Measurements from ENCODE around the gene IL17RA.

Gene IL17RA

DNA sequence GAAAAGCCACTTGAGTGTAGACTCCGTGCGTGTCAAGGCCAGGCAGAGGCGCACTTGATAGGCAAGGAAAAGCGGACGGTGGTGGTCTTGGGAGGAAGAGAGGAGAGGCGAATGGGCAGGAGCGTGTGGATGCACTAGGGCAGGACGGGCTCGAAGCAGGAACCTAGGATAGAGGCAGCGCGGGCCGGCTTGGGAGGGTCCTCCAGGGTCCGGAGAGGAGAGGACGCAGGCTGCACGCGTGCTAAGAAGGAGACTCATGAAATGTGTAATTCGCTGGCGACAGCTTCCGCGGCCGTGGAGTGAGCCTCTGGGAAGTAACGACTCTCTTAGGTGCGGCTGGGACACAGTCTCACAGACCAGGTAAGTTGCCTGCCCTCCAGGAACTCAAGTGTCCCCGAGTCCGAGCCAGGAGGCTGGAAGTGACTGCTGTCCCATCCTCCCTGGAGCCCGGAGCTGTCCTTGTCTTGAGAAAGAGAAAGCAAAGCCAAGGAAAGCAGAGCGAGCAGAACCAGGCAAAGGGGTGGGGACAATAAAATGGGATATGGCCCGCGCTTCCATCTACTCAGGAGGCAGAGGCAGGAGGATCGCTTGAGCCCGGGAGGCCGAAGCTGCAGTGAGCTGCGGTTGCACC is 874 bp upstream of the IL17RA start:
- no peak for DNase-seq (ENCODE audit: low read depth, low spot score)
- no CpG with 5 or more reads among the region's 33 CpGs for WGBS (ENCODE audit: insufficient coverage, insufficient read length)
- no peaks in the 10 kb centered on the region for H3K36me3 ChIP-seq (ENCODE audit: control insufficient read depth, insufficient read depth, low read length)
- no peaks in the 10 kb centered on the region for H3K4me1 ChIP-seq (ENCODE audit: control insufficient read depth, insufficient read depth, low read length)
- H3K27me3 ChIP-seq (ENCODE audit: control insufficient read depth, insufficient read depth, low read length) = peaks cover 2% of the 10 kb centered on the region; the same call in 1 of the 2 replicates
- H3K4me3 ChIP-seq (ENCODE audit: low read length) = no peak overlapping the region
- no peaks in the 10 kb centered on the region for H3K9me3 ChIP-seq (ENCODE audit: control insufficient read depth, insufficient read depth, low read length)
- H3K27ac ChIP-seq (ENCODE audit: low read length) = no peak overlapping the region

GRCh38 chr22:17085277-17086181 is 729 bp downstream of the IL17RA start:
- no peaks in the 10 kb centered on the region for H3K9me3 ChIP-seq (ENCODE audit: control insufficient read depth, insufficient read depth, low read length)
- no peaks in the 10 kb centered on the region for H3K36me3 ChIP-seq (ENCODE audit: control insufficient read depth, insufficient read depth, low read length)
- H3K4me3 ChIP-seq (ENCODE audit: low read length) = peak overlapping the region; percentile 70
- WGBS (ENCODE audit: insufficient coverage, insufficient read length) = no CpG with 5 or more reads among the region's 92 CpGs
- H3K27me3 ChIP-seq (ENCODE audit: control insufficient read depth, insufficient read depth, low read length) = peaks cover 2% of the 10 kb centered on the region; the same call in 1 of the 2 replicates
- H3K27ac ChIP-seq (ENCODE audit: low read length) = no peak overlapping the region
- DNase-seq (ENCODE audit: low read depth, low spot score) = no peak
- no peaks in the 10 kb centered on the region for H3K4me1 ChIP-seq (ENCODE audit: control insufficient read depth, insufficient read depth, low read length)

DNA sequence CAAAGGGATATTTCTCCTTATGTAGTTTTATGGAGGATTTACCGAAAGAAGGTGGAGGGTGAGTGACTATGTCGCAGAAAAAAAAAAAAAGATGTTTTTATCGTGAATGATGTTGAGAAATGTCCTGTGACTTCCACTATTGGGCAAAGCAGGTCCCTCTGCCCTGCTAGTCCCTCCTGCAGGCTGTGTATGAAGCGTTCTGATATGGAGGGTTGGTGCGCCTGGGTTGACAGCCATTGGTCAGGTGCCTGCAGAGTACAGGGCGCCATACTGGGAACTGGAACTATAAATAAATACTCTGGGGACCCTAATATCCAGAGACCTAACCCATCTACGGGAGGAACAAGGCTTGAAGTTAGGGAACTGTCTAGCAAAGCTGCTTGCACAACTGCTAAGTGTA is 1.5 kb downstream of the IL17RA start:
- no peak overlapping the region for H3K27ac ChIP-seq (ENCODE audit: low read length)
- no peak overlapping the region for H3K4me3 ChIP-seq (ENCODE audit: low read length)
- WGBS (ENCODE audit: insufficient coverage, insufficient read length) = 100% methylated on average over 2 of the region's 7 CpGs
- H3K27me3 ChIP-seq (ENCODE audit: control insufficient read depth, insufficient read depth, low read length) = peaks cover 2% of the 10 kb centered on the region; the same call in 1 of the 2 replicates
- no peaks in the 10 kb centered on the region for H3K36me3 ChIP-seq (ENCODE audit: control insufficient read depth, insufficient read depth, low read length)
- DNase-seq (ENCODE audit: low read depth, low spot score) = no peak
- H3K4me1 ChIP-seq (ENCODE audit: control insufficient read depth, insufficient read depth, low read length) = no peaks in the 10 kb centered on the region
- no peaks in the 10 kb centered on the region for H3K9me3 ChIP-seq (ENCODE audit: control insufficient read depth, insufficient read depth, low read length)

- no peaks in the 10 kb centered on the region for H3K36me3 ChIP-seq (ENCODE audit: control insufficient read depth, insufficient read depth, low read length)
- no CpG with 5 or more reads among the region's 10 CpGs for WGBS (ENCODE audit: insufficient coverage, insufficient read length)
Observed at GRCh38 chr22:17086788-17087497, 2.1 kb downstream of the IL17RA start.

GRCh38 chr22:17087498-17088131 is 2.8 kb downstream of the IL17RA start:
- no peak for DNase-seq (ENCODE audit: low read depth, low spot score)
- Histone ChIP-seq H3K27me3 (ENCODE audit: control insufficient read depth, insufficient read depth, low read length) (peaks cover 2% of the 10 kb centered on the region; the same call in 1 of the 2 replicates), H3K4me3 (ENCODE audit: low read length) (no peak overlapping the region), H3K9me3 (ENCODE audit: control insufficient read depth, insufficient read depth, low read length) (no peaks in the 10 kb centered on the region), H3K36me3 (ENCODE audit: control insufficient read depth, insufficient read depth, low read length) (no peaks in the 10 kb centered on the region), H3K27ac (ENCODE audit: low read length) (no peak overlapping the region), H3K4me1 (ENCODE audit: control insufficient read depth, insufficient read depth, low read length) (no peaks in the 10 kb centered on the region)
- no CpG with 5 or more reads among the region's 12 CpGs for WGBS (ENCODE audit: insufficient coverage, insufficient read length)

More at GRCh38 chr22:17086788-17087497, 2.1 kb downstream of the IL17RA start:
- H3K27me3 ChIP-seq (ENCODE audit: control insufficient read depth, insufficient read depth, low read length) = peaks cover 2% of the 10 kb centered on the region; the same call in 1 of the 2 replicates
- H3K27ac ChIP-seq (ENCODE audit: low read length) = no peak overlapping the region
- H3K9me3 ChIP-seq (ENCODE audit: control insufficient read depth, insufficient read depth, low read length) = no peaks in the 10 kb centered on the region
- H3K4me1 ChIP-seq (ENCODE audit: control insufficient read depth, insufficient read depth, low read length) = no peaks in the 10 kb centered on the region
- no peak overlapping the region for H3K4me3 ChIP-seq (ENCODE audit: low read length)
- DNase-seq (ENCODE audit: low read depth, low spot score) = no peak

GRCh38 chr22:17090550-17090949 is 5.8 kb downstream of the IL17RA start:
- H3K36me3 ChIP-seq (ENCODE audit: control insufficient read depth, insufficient read depth, low read length) = no peaks in the 10 kb centered on the region
- no peak for DNase-seq (ENCODE audit: low read depth, low spot score)
- no peak overlapping the region for H3K27ac ChIP-seq (ENCODE audit: low read length)
- peaks cover 2% of the 10 kb centered on the region; the same call in 1 of the 2 replicates for H3K27me3 ChIP-seq (ENCODE audit: control insufficient read depth, insufficient read depth, low read length)
- H3K4me3 ChIP-seq (ENCODE audit: low read length) = no peak overlapping the region
- H3K9me3 ChIP-seq (ENCODE audit: control insufficient read depth, insufficient read depth, low read length) = no peaks in the 10 kb centered on the region
- no peaks in the 10 kb centered on the region for H3K4me1 ChIP-seq (ENCODE audit: control insufficient read depth, insufficient read depth, low read length)

- no peaks in the 10 kb centered on the region for H3K4me1 ChIP-seq (ENCODE audit: control insufficient read depth, insufficient read depth, low read length)
- H3K9me3 ChIP-seq (ENCODE audit: control insufficient read depth, insufficient read depth, low read length) = no peaks in the 10 kb centered on the region
- no CpG with 5 or more reads among the region's 4 CpGs for WGBS (ENCODE audit: insufficient coverage, insufficient read length)
- H3K4me3 ChIP-seq (ENCODE audit: low read length) = no peak overlapping the region
- H3K27me3 ChIP-seq (ENCODE audit: control insufficient read depth, insufficient read depth, low read length) = no peaks in the 10 kb centered on the region; the same call in 1 of the 2 replicates
- no peaks in the 10 kb centered on the region for H3K36me3 ChIP-seq (ENCODE audit: control insufficient read depth, insufficient read depth, low read length)
- no peak for DNase-seq (ENCODE audit: low read depth, low spot score)
- no peak overlapping the region for H3K27ac ChIP-seq (ENCODE audit: low read length)
Observed at GRCh38 chr22:17091851-17092250, 7.1 kb downstream of the IL17RA start.

DNA sequence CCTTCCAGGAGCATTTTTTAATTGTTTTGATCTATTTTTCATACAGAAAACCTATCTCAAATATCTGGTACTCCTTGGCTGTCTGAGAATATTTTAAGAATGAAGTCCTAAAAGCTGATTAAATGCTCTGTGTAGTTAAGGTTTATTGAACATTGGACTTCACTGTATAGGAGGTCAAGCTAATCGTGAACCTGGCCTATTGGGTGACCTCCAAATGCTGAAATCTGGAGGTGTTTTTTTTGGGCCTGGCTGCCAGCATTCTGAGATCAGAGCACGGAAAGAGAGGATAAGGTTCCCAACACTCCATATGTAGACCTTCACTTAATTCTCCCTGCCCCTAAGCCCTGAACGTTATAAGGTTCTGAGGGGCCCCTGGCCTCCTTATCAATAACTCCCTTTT is 8.3 kb downstream of the IL17RA start:
- Histone ChIP-seq H3K9me3 (ENCODE audit: control insufficient read depth, insufficient read depth, low read length) (no peaks in the 10 kb centered on the region), H3K27me3 (ENCODE audit: control insufficient read depth, insufficient read depth, low read length) (no peaks in the 10 kb centered on the region), H3K36me3 (ENCODE audit: control insufficient read depth, insufficient read depth, low read length) (no peaks in the 10 kb centered on the region), H3K4me1 (ENCODE audit: control insufficient read depth, insufficient read depth, low read length) (no peaks in the 10 kb centered on the region), H3K27ac (ENCODE audit: low read length) (no peak overlapping the region), H3K4me3 (ENCODE audit: low read length) (no peak overlapping the region)
- no CpG with 5 or more reads among the region's 3 CpGs for WGBS (ENCODE audit: insufficient coverage, insufficient read length)
- no peak for DNase-seq (ENCODE audit: low read depth, low spot score)

GRCh38 chr22:17095538-17095937 is 10.7 kb downstream of the IL17RA start:
- DNase-seq (ENCODE audit: low read depth, low spot score) = no peak
- H3K4me3 ChIP-seq (ENCODE audit: low read length) = no peak overlapping the region
- H3K27ac ChIP-seq (ENCODE audit: low read length) = no peak overlapping the region
- H3K9me3 ChIP-seq (ENCODE audit: control insufficient read depth, insufficient read depth, low read length) = no peaks in the 10 kb centered on the region
- no peaks in the 10 kb centered on the region for H3K27me3 ChIP-seq (ENCODE audit: control insufficient read depth, insufficient read depth, low read length)
- no peaks in the 10 kb centered on the region for H3K36me3 ChIP-seq (ENCODE audit: control insufficient read depth, insufficient read depth, low read length)
- H3K4me1 ChIP-seq (ENCODE audit: control insufficient read depth, insufficient read depth, low read length) = no peaks in the 10 kb centered on the region
- WGBS (ENCODE audit: insufficient coverage, insufficient read length) = no CpG with 5 or more reads among the region's 6 CpGs

- Histone ChIP-seq H3K4me1 (ENCODE audit: control insufficient read depth, insufficient read depth, low read length) (no peaks in the 10 kb centered on the region), H3K9me3 (ENCODE audit: control insufficient read depth, insufficient read depth, low read length) (no peaks in the 10 kb centered on the region), H3K27ac (ENCODE audit: low read length) (no peak overlapping the region), H3K27me3 (ENCODE audit: control insufficient read depth, insufficient read depth, low read length) (no peaks in the 10 kb centered on the region), H3K4me3 (ENCODE audit: low read length) (no peak overlapping the region), H3K36me3 (ENCODE audit: control insufficient read depth, insufficient read depth, low read length) (no peaks in the 10 kb centered on the region)
- WGBS (ENCODE audit: insufficient coverage, insufficient read length) = no CpG with 5 or more reads among the region's 7 CpGs
- no peak for DNase-seq (ENCODE audit: low read depth, low spot score)
Observed at GRCh38 chr22:17096071-17096470, 11.3 kb downstream of the IL17RA start.
